ENCODE results near the gene EFNA4. TPM values are rescaled to one million over a fixed set of nuclear protein-coding genes. Genes with fewer than 3 reads are reported as not detected.

The EFNA4 gene
- total RNA-seq, 1 donor from 2014 or later: 46.8 TPM

- no peak for DNase-seq (ENCODE audit: low spot score, unreplicated experiment)
- TF ChIP-seq, protein P1, sequence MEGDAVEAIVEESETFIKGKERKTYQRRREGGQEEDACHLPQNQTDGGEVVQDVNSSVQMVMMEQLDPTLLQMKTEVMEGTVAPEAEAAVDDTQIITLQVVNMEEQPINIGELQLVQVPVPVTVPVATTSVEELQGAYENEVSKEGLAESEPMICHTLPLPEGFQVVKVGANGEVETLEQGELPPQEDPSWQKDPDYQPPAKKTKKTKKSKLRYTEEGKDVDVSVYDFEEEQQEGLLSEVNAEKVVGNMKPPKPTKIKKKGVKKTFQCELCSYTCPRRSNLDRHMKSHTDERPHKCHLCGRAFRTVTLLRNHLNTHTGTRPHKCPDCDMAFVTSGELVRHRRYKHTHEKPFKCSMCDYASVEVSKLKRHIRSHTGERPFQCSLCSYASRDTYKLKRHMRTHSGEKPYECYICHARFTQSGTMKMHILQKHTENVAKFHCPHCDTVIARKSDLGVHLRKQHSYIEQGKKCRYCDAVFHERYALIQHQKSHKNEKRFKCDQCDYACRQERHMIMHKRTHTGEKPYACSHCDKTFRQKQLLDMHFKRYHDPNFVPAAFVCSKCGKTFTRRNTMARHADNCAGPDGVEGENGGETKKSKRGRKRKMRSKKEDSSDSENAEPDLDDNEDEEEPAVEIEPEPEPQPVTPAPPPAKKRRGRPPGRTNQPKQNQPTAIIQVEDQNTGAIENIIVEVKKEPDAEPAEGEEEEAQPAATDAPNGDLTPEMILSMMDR (IDR thresholded peaks at IDR 0.05; ENCODE audit: unreplicated experiment): no peak
- Mint-ChIP-seq H3K9me3 (ENCODE audit: low read depth) (no peaks in the 10 kb centered on the region), H3K36me3 (ENCODE audit: insufficient read depth) (no peaks in the 10 kb centered on the region), H3K27me3 (peaks cover 10% of the 10 kb centered on the region), H3K27ac (no peak overlapping the region), H3K4me3 (ENCODE audit: low read depth) (no peak overlapping the region), H3K4me1 (ENCODE audit: low read depth) (peaks cover 7% of the 10 kb centered on the region)
Observed at GRCh38 chr1:155043793-155044192, 19.7 kb upstream of the EFNA4 start.

DNA sequence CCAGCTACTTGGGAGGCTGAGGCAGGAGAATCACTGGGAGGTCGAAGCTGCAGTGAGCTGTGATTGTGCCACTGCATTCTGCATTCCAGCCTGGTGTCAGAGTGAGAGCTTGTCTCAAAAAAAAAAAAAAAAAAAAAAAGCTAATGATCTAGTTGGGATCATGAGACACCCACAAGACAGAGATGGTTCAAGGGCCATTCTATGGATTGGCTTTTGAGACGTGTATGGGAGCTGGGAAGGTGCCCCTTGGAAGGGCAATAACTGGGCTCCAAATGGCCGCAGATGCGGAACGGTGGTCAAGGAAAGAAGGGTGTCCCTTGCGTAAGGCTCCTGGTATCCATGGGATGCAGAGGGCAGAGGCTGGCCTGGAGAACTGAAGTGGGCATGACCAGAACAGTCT, 19.2 kb upstream of the EFNA4 start:
- Mint-ChIP-seq H3K36me3 (ENCODE audit: insufficient read depth) (no peaks in the 10 kb centered on the region), H3K27ac (peak overlapping the region; percentile 73), H3K9me3 (ENCODE audit: low read depth) (no peaks in the 10 kb centered on the region), H3K4me1 (ENCODE audit: low read depth) (peaks cover 7% of the 10 kb centered on the region), H3K4me3 (ENCODE audit: low read depth) (no peak overlapping the region), H3K27me3 (peaks cover 11% of the 10 kb centered on the region)
- TF ChIP-seq, protein P1 (IDR thresholded peaks at IDR 0.05; ENCODE audit: unreplicated experiment): no peak
- DNase-seq (ENCODE audit: low spot score, unreplicated experiment): no peak

- no peaks in the 10 kb centered on the region for H3K36me3 Mint-ChIP-seq (ENCODE audit: insufficient read depth)
- H3K4me3 Mint-ChIP-seq (ENCODE audit: low read depth): no peak overlapping the region
- TF ChIP-seq, protein P1 (IDR thresholded peaks at IDR 0.05; ENCODE audit: unreplicated experiment): peak; percentile 71
- DNase-seq (ENCODE audit: low spot score, unreplicated experiment): peak; percentile 52
- H3K27me3 Mint-ChIP-seq: peaks cover 16% of the 10 kb centered on the region
- no peaks in the 10 kb centered on the region for H3K9me3 Mint-ChIP-seq (ENCODE audit: low read depth)
- H3K27ac Mint-ChIP-seq: peak overlapping the region; percentile 73
- H3K4me1 Mint-ChIP-seq (ENCODE audit: low read depth): peaks cover 12% of the 10 kb centered on the region
Observed at GRCh38 chr1:155044812-155045657, 18.5 kb upstream of the EFNA4 start.

- Mint-ChIP-seq H3K9me3 (ENCODE audit: low read depth) (no peaks in the 10 kb centered on the region), H3K27ac (no peak overlapping the region), H3K4me1 (ENCODE audit: low read depth) (peaks cover 17% of the 10 kb centered on the region), H3K4me3 (ENCODE audit: low read depth) (no peak overlapping the region), H3K27me3 (peaks cover 21% of the 10 kb centered on the region), H3K36me3 (ENCODE audit: insufficient read depth) (no peaks in the 10 kb centered on the region)
- TF ChIP-seq, protein P1 (IDR thresholded peaks at IDR 0.05; ENCODE audit: unreplicated experiment): no peak
- DNase-seq (ENCODE audit: low spot score, unreplicated experiment): no peak
Observed at GRCh38 chr1:155048449-155049334, 14.8 kb upstream of the EFNA4 start.
